GM18951 (cell line): ENCODE measurements around the gene PTPN4.
"Not testable (repeated sequence)": the region's sequence is repeated elsewhere in the genome, so short reads cannot be mapped to it uniquely, and the experiment has no call there.

ENCODE experiments used
- POLR2A ChIP-seq: IDR thresholded peaks from 4 replicates; pipeline ENCODE4 v1.6.1; 2011; ENCODE audit warnings: mild to moderate bottlenecking; ENCODE audit not compliant: insufficient read length, insufficient read depth; ENCODE audit errors: extremely low read depth
- in situ Hi-C: fragments of 300-500 bp; cut with MboI; formaldehyde crosslinking; loops from one replicate; pipeline ENCODE4 v1.12.0; 2022; ENCODE audit warnings: low sequenced_read_pairs, mixed read lengths, inconsistent platforms; ENCODE audit not compliant: unreplicated experiment

Gene PTPN4

GRCh38 chr2:120007851-120008250, 248.1 kb downstream of the PTPN4 start:
- in situ Hi-C loops, result no loop called here
- TF ChIP-seq POLR2A, result no peak

GRCh38 chr2:120012363-120012762, 252.6 kb downstream of the PTPN4 start:
- in situ Hi-C loops, result no loop called here
- no peak for TF ChIP-seq POLR2A

- in situ Hi-C loops, result no loop called here
- TF ChIP-seq POLR2A, result peak; percentile 81
Measured at GRCh38 chr2:120012771-120013596, 253.3 kb downstream of the PTPN4 start, which contains the start of gene EPB41L5. Gene EPB41L5 (plus strand): TSS chr2:120013077. CDS start chr2:120019085, 6,008 bp downstream.

- in situ Hi-C loops, result no loop called here
- no peak for TF ChIP-seq POLR2A
Measured at GRCh38 chr2:120013597-120014223, 254.0 kb downstream of the PTPN4 start.

GRCh38 chr2:120014226-120014980, 254.7 kb downstream of the PTPN4 start:
- in situ Hi-C loops, result no loop called here

GRCh38 chr2:120016800-120017199, 257.1 kb downstream of the PTPN4 start:
- no peak for TF ChIP-seq POLR2A
- in situ Hi-C loops, result no loop called here

More at GRCh38 chr2:120014226-120014980, 254.7 kb downstream of the PTPN4 start:
- no peak for TF ChIP-seq POLR2A

- in situ Hi-C loops, result no loop called here
- no peak for TF ChIP-seq POLR2A
Measured at GRCh38 chr2:120017201-120017600, 257.5 kb downstream of the PTPN4 start.

- in situ Hi-C loops, result no loop called here
- TF ChIP-seq POLR2A, result no peak
Measured at GRCh38 chr2:120018549-120018948, 258.8 kb downstream of the PTPN4 start.

- in situ Hi-C loops, result no loop called here
- no peak for TF ChIP-seq POLR2A
Measured at GRCh38 chr2:120020554-120020953, 260.8 kb downstream of the PTPN4 start.

- in situ Hi-C loops, result not testable (repeated sequence)
Measured at GRCh38 chr2:120022505-120022904, 262.8 kb downstream of the PTPN4 start.

- in situ Hi-C loops, result no loop called here
- no peak for TF ChIP-seq POLR2A
Measured at GRCh38 chr2:120026890-120027289, 267.2 kb downstream of the PTPN4 start.

- in situ Hi-C loops, result no loop called here
- TF ChIP-seq POLR2A, result no peak
Measured at GRCh38 chr2:120028795-120029194, 269.1 kb downstream of the PTPN4 start.
